ENCODE results near the gene ZMYND10. TPM values are rescaled to one million over a fixed set of nuclear protein-coding genes. Genes with fewer than 3 reads are reported as not detected.

Gene ZMYND10
- total and polyA plus RNA-seq, 9 of the 15 experiments (the other 6 are each of a cell fraction or from before 2014, with no cell fraction given): 0.20 to 2.8 (median 0.70) TPM

DNA sequence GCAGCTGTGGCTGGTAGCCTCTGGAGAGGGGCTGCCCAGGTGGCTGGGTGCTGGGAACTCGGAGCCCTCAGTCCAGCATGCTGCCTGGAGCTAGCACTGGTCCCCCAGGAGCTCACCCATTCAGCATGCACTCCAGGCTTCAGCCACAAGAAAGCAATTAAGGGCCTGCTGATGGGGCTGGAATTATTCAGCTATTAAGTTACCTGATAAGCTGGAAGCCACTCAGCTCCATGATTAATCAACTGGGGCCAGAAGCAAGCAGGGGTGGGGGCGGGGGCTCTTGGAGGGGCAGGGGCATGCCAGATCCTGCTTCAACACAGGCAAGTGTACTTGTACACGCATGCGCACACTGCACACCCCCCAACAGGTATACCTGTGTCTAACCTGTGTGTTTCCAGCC lies 35.9 kb upstream of the ZMYND10 start (continued):
- TF ChIP-seq, protein P1, sequence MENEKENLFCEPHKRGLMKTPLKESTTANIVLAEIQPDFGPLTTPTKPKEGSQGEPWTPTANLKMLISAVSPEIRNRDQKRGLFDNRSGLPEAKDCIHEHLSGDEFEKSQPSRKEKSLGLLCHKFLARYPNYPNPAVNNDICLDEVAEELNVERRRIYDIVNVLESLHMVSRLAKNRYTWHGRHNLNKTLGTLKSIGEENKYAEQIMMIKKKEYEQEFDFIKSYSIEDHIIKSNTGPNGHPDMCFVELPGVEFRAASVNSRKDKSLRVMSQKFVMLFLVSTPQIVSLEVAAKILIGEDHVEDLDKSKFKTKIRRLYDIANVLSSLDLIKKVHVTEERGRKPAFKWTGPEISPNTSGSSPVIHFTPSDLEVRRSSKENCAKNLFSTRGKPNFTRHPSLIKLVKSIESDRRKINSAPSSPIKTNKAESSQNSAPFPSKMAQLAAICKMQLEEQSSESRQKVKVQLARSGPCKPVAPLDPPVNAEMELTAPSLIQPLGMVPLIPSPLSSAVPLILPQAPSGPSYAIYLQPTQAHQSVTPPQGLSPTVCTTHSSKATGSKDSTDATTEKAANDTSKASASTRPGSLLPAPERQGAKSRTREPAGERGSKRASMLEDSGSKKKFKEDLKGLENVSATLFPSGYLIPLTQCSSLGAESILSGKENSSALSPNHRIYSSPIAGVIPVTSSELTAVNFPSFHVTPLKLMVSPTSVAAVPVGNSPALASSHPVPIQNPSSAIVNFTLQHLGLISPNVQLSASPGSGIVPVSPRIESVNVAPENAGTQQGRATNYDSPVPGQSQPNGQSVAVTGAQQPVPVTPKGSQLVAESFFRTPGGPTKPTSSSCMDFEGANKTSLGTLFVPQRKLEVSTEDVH (IDR thresholded peaks at IDR 0.05; ENCODE audit: low read depth, partially characterized antibody): no peak
- TF ChIP-seq ZC3H11A (IDR thresholded peaks at IDR 0.05; ENCODE audit: low read depth, low read length) (no peak), NUFIP1 (IDR thresholded peaks at IDR 0.05; ENCODE audit: partially characterized antibody) (no peak)

DNA sequence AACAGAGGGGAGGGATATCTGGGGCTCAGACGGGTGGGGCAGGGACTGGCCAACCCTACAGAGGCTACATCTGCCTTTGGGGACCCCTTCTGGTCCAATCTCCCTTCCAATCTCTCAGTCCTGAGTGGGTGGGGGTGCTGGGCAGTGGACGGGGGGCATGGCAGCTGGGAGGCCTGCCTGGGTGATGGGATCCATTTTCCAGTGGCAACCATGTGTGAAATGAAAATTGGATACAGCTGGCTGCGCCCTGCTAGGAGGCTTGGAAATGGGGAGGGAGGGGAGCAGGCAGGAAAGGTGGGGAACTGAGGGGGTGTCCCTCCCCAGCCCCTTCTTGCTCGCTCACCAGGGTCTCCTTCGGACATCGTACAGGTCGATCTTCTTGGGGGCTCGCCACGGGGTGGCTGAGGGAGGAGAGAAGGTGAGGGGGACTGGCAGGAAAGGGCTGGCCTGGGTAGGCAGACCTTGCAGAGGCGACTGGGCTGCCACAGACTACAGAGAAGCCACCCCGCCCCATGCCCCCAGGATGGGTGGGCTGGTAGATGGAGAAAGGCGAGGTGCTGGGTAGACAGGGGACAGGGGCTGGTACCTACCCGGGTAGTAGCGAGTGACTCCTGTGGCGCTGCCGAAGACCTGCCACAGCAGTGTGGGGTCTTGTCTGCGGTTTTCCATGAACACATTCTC lies 35.0 kb upstream of the ZMYND10 start:
- FAIRE-seq (no peak), ATAC-seq (no peak), DNase-seq (ENCODE audit: extremely low read depth in 1 of 4, low spot score in 3 of 4) (no peak)
- ChIA-PET CTCF (ENCODE audit: low intra/inter-chr PET ratio) (no interaction called here), POLR2A (interaction anchor here (0.7 kb wide), 2 partner anchors 10 to 787 kb away, joined by 3 read pairs; no protein-coding TSS in a partner anchor)
- Histone ChIP-seq H2AFZ (ENCODE audit: low read depth, low read length) (no peak overlapping the region), H3K4me2 (ENCODE audit: insufficient read depth, low read length) (no peak overlapping the region), H3K9ac (ENCODE audit: insufficient read depth in 1 of 2, low read depth in 2 of 2, low read length in 2 of 2) (no peak overlapping the region), H3K9me3 (replicated peaks; ENCODE audit: control insufficient read depth, insufficient read depth, low read depth, low read length) (no peaks in the 10 kb centered on the region), H3K79me2 (ENCODE audit: control insufficient read depth, insufficient read depth, low read length) (no peaks in the 10 kb centered on the region), H3K4me3 (no peak overlapping the region), H3K9me1 (ENCODE audit: control insufficient read depth, insufficient read depth, low read length) (no peaks in the 10 kb centered on the region), H3K27ac (ENCODE audit: extremely low read depth, low read depth, low read length) (no peak overlapping the region), H3K36me3 (ENCODE audit: control insufficient read depth, insufficient read depth, low read length) (no peaks in the 10 kb centered on the region), H4K20me1 (replicated peaks; ENCODE audit: control insufficient read depth, insufficient read depth, low read length) (no peaks in the 10 kb centered on the region), H3K4me1 (replicated peaks in 1 of 2; ENCODE audit: control insufficient read depth in 2 of 2, insufficient read depth in 2 of 2, low read length in 2 of 2) (peaks cover 0 to 20% of the 10 kb centered on the region in 2 experiments; a peak in 3 of 5 replicates), H3K27me3 (ENCODE audit: control insufficient read depth in 2 of 2, insufficient read depth in 2 of 2, low read length in 2 of 2) (peaks cover 0 to 32% of the 10 kb centered on the region in 2 experiments; a peak in 4 of 5 replicates)
- TF ChIP-seq ZBTB17 (CRISPR knock-in tag; IDR thresholded peaks at IDR 0.05) (no peak), FOS (IDR thresholded peaks at IDR 0.05; ENCODE audit: extremely low read depth, insufficient read length) (no peak), CHD4 (IDR thresholded peaks at IDR 0.05; ENCODE audit: insufficient read depth, insufficient replicate concordance, low read depth, low read length, poor library complexity, severe bottlenecking) (no peak), PTTG1 (tag; IDR thresholded peaks at IDR 0.05; ENCODE audit: low read depth) (no peak), CXXC5 (CRISPR knock-in tag; IDR thresholded peaks at IDR 0.05) (no peak), ZNF121 (CRISPR knock-in tag; conservative IDR thresholded peaks at IDR 0.05) (no peak), KAT8 (IDR thresholded peaks at IDR 0.05; ENCODE audit: low read depth) (no peak), MAFK (IDR thresholded peaks at IDR 0.05; ENCODE audit: low read length) (no peak), KLF13 (tag; IDR thresholded peaks at IDR 0.05; ENCODE audit: borderline replicate concordance, low read depth) (no peak)
- TF ChIP-seq, protein P2, sequence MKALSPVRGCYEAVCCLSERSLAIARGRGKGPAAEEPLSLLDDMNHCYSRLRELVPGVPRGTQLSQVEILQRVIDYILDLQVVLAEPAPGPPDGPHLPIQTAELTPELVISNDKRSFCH (CRISPR knock-in tag; IDR thresholded peaks at IDR 0.05): no peak
- TF ChIP-seq, protein P2 (tag; IDR thresholded peaks at IDR 0.05): no peak
- 3% methylated on average over 15 of the region's 17 CpGs for WGBS (ENCODE audit: insufficient coverage, low coverage, missing lambda C conversion rate)
- in situ Hi-C loops (cut with MboI) (no loop called here), intact Hi-C loops (cut with micrococcal nuclease) (no loop called here)
- BruUV-seq (replicated peaks): no TSS peak

Data from K562 (cell line).